Calu3 (cell line): ENCODE data around the gene GSDMA. TPM values are rescaled to one million over a fixed set of nuclear protein-coding genes. Genes with fewer than 3 reads are reported as not detected.
A peak's percentile ranks its signal among the peaks of the same experiment; 100 is the strongest.

ENCODE experiments used
- BruUV-seq: library from RNA; stranded (reverse); fragments of 400-500 nt; replicated peaks from 2 replicates; lab custom pipeline; 2021; lab: Mats Ljungman, UMichigan
- CTCF ChIA-PET: fragments of 300-600 bp; sonication (Branson Sonifier 250); formaldehyde crosslinking; loops from one replicate; lab custom pipeline; 2022; ENCODE audit warnings: antibody characterized with exemption; lab: Charles Lee
- DNase-seq: peaks from one replicate; pipeline ENCODE4 v3.0.0; 2022
- H3K27ac Mint-ChIP-seq: one replicate; pipeline ENCODE4 v1.8.0; 2022; ENCODE audit warnings: mixed read lengths; ENCODE audit not compliant: unreplicated experiment
- H3K27me3 Mint-ChIP-seq: one replicate; pipeline ENCODE4 v1.8.0; 2022; ENCODE audit warnings: mixed read lengths; ENCODE audit not compliant: unreplicated experiment
- H3K36me3 Mint-ChIP-seq: one replicate; pipeline ENCODE4 v1.8.0; 2022; ENCODE audit warnings: mild to moderate bottlenecking, moderate library complexity, mixed read lengths; ENCODE audit not compliant: insufficient read depth, unreplicated experiment
- H3K4me1 Mint-ChIP-seq: one replicate; pipeline ENCODE4 v1.8.0; 2022; ENCODE audit warnings: mild to moderate bottlenecking, low read depth, mixed read lengths; ENCODE audit not compliant: unreplicated experiment
- H3K4me3 Mint-ChIP-seq: one replicate; pipeline ENCODE4 v1.8.0; 2022; ENCODE audit warnings: mild to moderate bottlenecking, low read depth, moderate library complexity, mixed read lengths; ENCODE audit not compliant: unreplicated experiment
- H3K9me3 Mint-ChIP-seq: one replicate; pipeline ENCODE4 v1.8.0; 2022; ENCODE audit warnings: low read depth, mixed read lengths; ENCODE audit not compliant: unreplicated experiment
- CTCF ChIP-seq: fragments of 200-600 bp; IDR thresholded peaks from one replicate; pipeline ENCODE4 v1.8.0; 2022; ENCODE audit warnings: antibody characterized with exemption; ENCODE audit not compliant: unreplicated experiment
- intact Hi-C: fragments of 100-400 bp; cut with micrococcal nuclease; formaldehyde crosslinking; loops from one replicate; pipeline ENCODE4 v1.10.0; 2022; ENCODE audit not compliant: unreplicated experiment
- microRNA-seq: library from miRNA; unstranded; fragments of <30 nt; microRNA quantifications from one replicate; pipeline ENCODE4 v1.2.0, GENCODE V29; 2022
- total RNA-seq: library from RNA; stranded (reverse); gene quantifications from 2 replicates; pipeline ENCODE4 v1.2.3, GENCODE V29; 2022

The GSDMA gene
- total RNA-seq, 1 experiment from 2014 or later = 0.33 TPM

GRCh38 chr17:40026816-40027613, 64.2 kb downstream of the GSDMA start:
- no TSS peak for BruUV-seq
- H3K27me3 Mint-ChIP-seq = no peaks in the 10 kb centered on the region
- TF ChIP-seq CTCF = no peak
- H3K4me3 Mint-ChIP-seq = no peak overlapping the region
- CTCF ChIA-PET = interaction anchor here (0.5 to 23.5 kb wide), 73 partner anchors 11 to 723 kb away, joined by 3 to 774 read pairs (median 4); partner anchors contain the start of genes CASC3, CSF3, ERBB2 and MED24
- peak; percentile 100 for DNase-seq
- peaks cover 30% of the 10 kb centered on the region for H3K4me1 Mint-ChIP-seq
- intact Hi-C loops = loop anchor here (1.0 kb wide), 4 partner anchors 13 to 405 kb away; no protein-coding TSS in a partner anchor
- H3K36me3 Mint-ChIP-seq = peaks cover 76% of the 10 kb centered on the region
- no peak overlapping the region for H3K27ac Mint-ChIP-seq
- no peaks in the 10 kb centered on the region for H3K9me3 Mint-ChIP-seq

Small RNA genes within 50 kb of the gene (microRNA-seq; reads per million reads assigned to microRNA genes)
- 19.3 reads per million, percentile 44 among the genes with 10 or more reads in this experiment for gene MIR6884

Other genes with a start within 250 kb of the GSDMA start
- 2,121 and 2,217 TPM in 2 replicates for gene MIEN1, start 232.5 kb upstream of the GSDMA start, total RNA-seq
- gene GRB7, start 225.1 kb upstream of the GSDMA start, total RNA-seq = 2,531 and 2,746 TPM in 2 replicates
- gene IKZF3, start 98.7 kb upstream of the GSDMA start, total RNA-seq = 30.9 and 41.0 TPM in 2 replicates
- not detected in 2 replicates for gene ZPBP2, start 94.8 kb upstream of the GSDMA start, total RNA-seq
- gene GSDMB, start 44.4 kb upstream of the GSDMA start, total RNA-seq = 711 and 1,257 TPM in 2 replicates
- gene ORMDL3, start 35.4 kb upstream of the GSDMA start, total RNA-seq = 1,738 and 1,968 TPM in 2 replicates
- gene LRRC3C, start 35.3 kb upstream of the GSDMA start, total RNA-seq = not detected in 2 replicates
- gene PSMD3, start 17.8 kb downstream of the GSDMA start, total RNA-seq = 2,152 and 2,179 TPM in 2 replicates
- gene CSF3, start 52.4 kb downstream of the GSDMA start, total RNA-seq = 0.38 TPM in 1 of 2 replicates, not detected in the other
- gene MED24, start 91.4 kb downstream of the GSDMA start, total RNA-seq = 679 and 725 TPM in 2 replicates
- gene THRA, start 100.0 kb downstream of the GSDMA start, total RNA-seq = 107 and 133 TPM in 2 replicates
- 35.0 and 36.4 TPM in 2 replicates for gene NR1D1, start 137.6 kb downstream of the GSDMA start, total RNA-seq
- gene MSL1, start 159.0 kb downstream of the GSDMA start, total RNA-seq = 505 and 524 TPM in 2 replicates
- 541 and 621 TPM in 2 replicates for gene CASC3, start 177.5 kb downstream of the GSDMA start, total RNA-seq
- 57.9 and 86.3 TPM in 2 replicates for gene RAPGEFL1, start 214.5 kb downstream of the GSDMA start, total RNA-seq